Heart left ventricle (tissue), 13 donors: ENCODE results near the gene TRIM64.
"Not testable (repeated sequence)": the region's sequence is repeated elsewhere in the genome, so short reads cannot be mapped to it uniquely, and the experiment has no call there.

ENCODE experiments used
- CTCF ChIP-seq, 12 donors: fragments of 200-600 bp; sonication (generic) in 4 of 12; IDR thresholded peaks; one replicate each; pipeline versions ENCODE4 v1.5.0 to v1.8.0; 2018 to 2022; ENCODE audit warnings: antibody characterized with exemption in 12 of 12, mild to moderate bottlenecking in 5 of 12
- POLR2A ChIP-seq, 2 donors: fragments of 450-650 bp; IDR thresholded peaks; one replicate each; pipeline ENCODE4 v1.6.1; 2017; ENCODE audit warnings: antibody characterized with exemption in 2 of 2, mild to moderate bottlenecking in 2 of 2, moderate library complexity in 2 of 2
- donor health status: ischemic (EF 13 %, LVEDD 7.1; RV severe dilation, severe dysfunction).
- donor health status: DM: no; HTN: yes; CAD: no.
- donor health status: DM: no; HTN: no; CAD: no.
- donor health status: ischemic (EF 25% LVEDD 6.9; RV normal size, moderate dysfunction).
- donor health status: ischemic (EF 25% LVEDD 5.7; RV mildly dilated, moderate dysfunction).
- donor health status: ischemic (EF 35%, LVEDD 5.7; RV mildly dilated, moderate dysfunction).
- donor health status: nonischemic (EF 11% LVEDD 7.7; RV severe dilation, severe dysfunction).
- donor health status: DM: yes; HTN: yes; CAD: no.
- donor health status: PGD.
- donor health status: ischemic (EF 29% LVEDD 5.4; RV normal size, mild dysfunction).
- donor health status: nonischemic (EF 23%, LVEDD 6.1; RV moderate dilation, normal function).

- TF ChIP-seq CTCF, POLR2A (IDR thresholded peaks at IDR 0.05): not testable (repeated sequence)
These were observed 5.0 kb upstream of the TRIM64 start for GRCh38 chr11:89960833-89961232.
